HepG2 (cell line): ENCODE measurements around the gene PRKCB. TPM values are rescaled to one million over a fixed set of nuclear protein-coding genes. Genes with fewer than 3 reads are reported as not detected.

Experiments
- ATAC-seq: fragments of 200-7000 bp; cut with Tn5 transposase; 3 replicates; pipeline ENCODE4 v1.9.1; 2020; ENCODE audit warnings: mild to moderate bottlenecking, moderate library complexity
- BruUV-seq: library from RNA; stranded (reverse); fragments of 400-500 nt; replicated peaks from 2 replicates; lab custom pipeline; 2021; lab: Mats Ljungman, UMichigan
- CTCF ChIA-PET: fragments of 300-600 bp; formaldehyde crosslinking; extraction: SDS; loops from one replicate; lab custom pipeline; 2021; ENCODE audit warnings: low total read pairs, inconsistent platforms, low intra/inter-chr PET ratio; lab: Yijun Ruan, JAX
- POLR2A ChIA-PET: fragments of 350-600 bp; sonication (Branson Sonifier 250); formaldehyde crosslinking; loops from one replicate; lab custom pipeline; 2020; ENCODE audit warnings: antibody characterized with exemption, inconsistent platforms; lab: Yijun Ruan, JAX
- DNase-seq: peaks from one replicate; pipeline ENCODE4 v3.0.0-alpha.2; 2015; ENCODE audit warnings: low spot score
- FAIRE-seq: peaks from 3 replicates; lab custom pipeline; 2011; peaks lifted over from hg19 to GRCh38; lab: Jason Lieb, UNC
- H2AFZ ChIP-seq: one replicate; pipeline ENCODE4 v1.6.1; 2011; ENCODE audit warnings: low read length, inconsistent platforms
- H3K27ac ChIP-seq: fragments of 300-600 bp; 3 replicates; pipeline ENCODE4 v1.8.0; 2011; ENCODE audit warnings: mixed run types, mild to moderate bottlenecking, mixed read lengths, low read length, inconsistent platforms; ENCODE audit not compliant: insufficient read depth; ENCODE audit errors: extremely low read length
- H3K27me3 ChIP-seq, 2 experiments: fragments of 200-600 bp in 1 of 2; 2 replicates in 1 of 2; 3 replicates in 1 of 2; pipeline versions ENCODE4 v1.6.0 to v1.8.0; 2011; ENCODE audit warnings: low read length in 2 of 2, mild to moderate bottlenecking in 2 of 2, moderate library complexity in 2 of 2, inconsistent platforms in 1 of 2; ENCODE audit not compliant: insufficient read depth in 2 of 2, control insufficient read depth in 1 of 2
- H3K36me3 ChIP-seq, 2 experiments: fragments of 200-600 bp in 1 of 2; replicated peaks in 1 of 2; 2 replicates in 1 of 2; 3 replicates in 1 of 2; pipeline versions ENCODE4 v1.5.1 to v1.8.0; 2011; ENCODE audit warnings: low read length in 2 of 2, inconsistent platforms in 1 of 2; ENCODE audit not compliant: insufficient read depth in 2 of 2, control insufficient read depth in 1 of 2
- H3K4me1 ChIP-seq: 2 replicates; pipeline ENCODE4 v1.5.1; 2012; ENCODE audit warnings: low read length, inconsistent platforms; ENCODE audit not compliant: insufficient read depth
- H3K4me2 ChIP-seq: 2 replicates; pipeline ENCODE4 v1.6.0; 2011; ENCODE audit warnings: low read depth, low read length, inconsistent platforms
- H3K4me3 ChIP-seq, 3 experiments: fragments of 200-600 bp in 1 of 3; sonication (generic), shearing (Covaris generic) in 1 of 3; replicated peaks in 1 of 3; 2 replicates each; pipeline ENCODE4 v1.5.1; 2011 to 2016; ENCODE audit warnings: low read length in 3 of 3, inconsistent platforms in 2 of 3, low read depth in 2 of 3, mild to moderate bottlenecking in 2 of 3, control low read depth in 1 of 3, mixed read lengths in 1 of 3; ENCODE audit not compliant: insufficient read depth in 1 of 3
- H3K79me2 ChIP-seq: one replicate; pipeline ENCODE4 v1.6.1; 2011; ENCODE audit warnings: low read length, inconsistent platforms; ENCODE audit not compliant: insufficient read depth
- H3K9ac ChIP-seq: 2 replicates; pipeline ENCODE4 v1.6.0; 2011; ENCODE audit warnings: mild to moderate bottlenecking, low read depth, low read length, inconsistent platforms; ENCODE audit not compliant: insufficient read depth
- H3K9me3 ChIP-seq: 2 replicates; pipeline ENCODE4 v1.5.1; 2012; ENCODE audit warnings: mild to moderate bottlenecking, low read length
- H4K20me1 ChIP-seq: 2 replicates; pipeline ENCODE4 v1.6.0; 2011; ENCODE audit warnings: inconsistent platforms, mild to moderate bottlenecking, low read length, moderate library complexity; ENCODE audit not compliant: insufficient read depth
- CCDC6 ChIP-seq: sonication (generic); formaldehyde crosslinking; IDR thresholded peaks from 2 replicates; pipeline ENCODE4 v1.8.1; 2022; ENCODE audit warnings: mild to moderate bottlenecking, missing genetic modification reagents, moderate library complexity
- EEA1 ChIP-seq: sonication (generic); formaldehyde crosslinking; IDR thresholded peaks from 2 replicates; pipeline ENCODE4 v1.5.1; 2020; ENCODE audit warnings: mild to moderate bottlenecking, missing genetic modification reagents, borderline replicate concordance
- GATA4 ChIP-seq: sonication (generic); IDR thresholded peaks from 2 replicates; pipeline ENCODE4 v1.6.1; 2016; ENCODE audit warnings: antibody characterized with exemption, low read depth, borderline replicate concordance
- HBP1 ChIP-seq: IDR thresholded peaks from 2 replicates; pipeline ENCODE4 v1.6.1; 2016; ENCODE audit warnings: low read depth, control low read depth
- IRX3 ChIP-seq: sonication (generic); formaldehyde crosslinking; IDR thresholded peaks from 2 replicates; pipeline ENCODE4 v1.8.1; 2023; ENCODE audit warnings: mild to moderate bottlenecking, low read depth, missing genetic modification reagents, borderline replicate concordance
- KAT2B ChIP-seq: fragments of 150-350 bp; IDR thresholded peaks from 2 replicates; pipeline ENCODE4 v1.6.1; 2014; ENCODE audit warnings: low read depth, low read length, borderline replicate concordance
- RFX1 ChIP-seq: fragments of 450-650 bp; IDR thresholded peaks from 2 replicates; pipeline ENCODE4 v1.6.1; 2017
- ZNF138 ChIP-seq: sonication (generic); formaldehyde crosslinking; IDR thresholded peaks from 2 replicates; pipeline ENCODE4 v1.5.0; 2020; ENCODE audit warnings: mild to moderate bottlenecking, low read depth, missing genetic modification reagents
- ZNF280B ChIP-seq: sonication (generic); formaldehyde crosslinking; IDR thresholded peaks from 2 replicates; pipeline ENCODE4 v1.5.0; 2020; ENCODE audit warnings: missing genetic modification reagents, mild to moderate bottlenecking, borderline replicate concordance
- ZNF546 ChIP-seq: sonication (generic); formaldehyde crosslinking; conservative IDR thresholded peaks from 2 replicates; pipeline ENCODE4 v1.8.1; 2023; ENCODE audit warnings: mild to moderate bottlenecking, missing genetic modification reagents
- WGBS: methylation state at CpG from one replicate; pipeline ENCODE4 v1.1.6; 2017; ENCODE audit warnings: low lambda C conversion rate; 5-methylcytosine and 5-hydroxymethylcytosine counted together
- in situ Hi-C: cut with HindIII; loops from 2 replicates; pipeline ENCODE4 v1.10.0; 2017; ENCODE audit warnings: low pct_unique_long_range_greater_than_20kb; ENCODE audit not compliant: extremely low pct_ligation_motif_present
- intact Hi-C: fragments of 100-400 bp; cut with micrococcal nuclease; formaldehyde crosslinking; loops from one replicate; pipeline ENCODE4 v1.10.0; 2022; ENCODE audit not compliant: unreplicated experiment
- polyA plus RNA-seq, 8 experiments: library from polyadenylated mRNA; depleted of rRNA in 3 of 8; stranded (reverse) in 7 of 8; unstranded in 1 of 8; fragments of >200 nt; fragmentation: Illumina TruSeq in 4 of 8; extraction: Trizol in 4 of 8; gene quantifications; 2 replicates each; pipeline versions ENCODE4 v1.2.1 to v1.2.3, GENCODE V29; 2011 to 2016; ENCODE audit warnings: low read depth in 4 of 8, missing spikeins in 1 of 8, mixed read lengths in 1 of 8; ENCODE audit not compliant: insufficient read depth in 1 of 8
- total RNA-seq, 5 experiments: library from RNA; depleted of rRNA; stranded (reverse); fragments of >200 nt; fragmentation: Illumina TruSeq; extraction: Trizol; gene quantifications; 2 replicates each; pipeline ENCODE4 v1.2.3, GENCODE V29; 2016; ENCODE audit warnings: low read depth in 1 of 5
- TF ChIP-seq, protein P1 (sequence below): sonication (generic); formaldehyde crosslinking; IDR thresholded peaks from 2 replicates; pipeline ENCODE4 v1.4.0; 2020; ENCODE audit warnings: mild to moderate bottlenecking, missing genetic modification reagents, borderline replicate concordance
- TF ChIP-seq, protein P2 (sequence below): sonication (generic); formaldehyde crosslinking; IDR thresholded peaks from 2 replicates; pipeline ENCODE4 v1.8.1; 2023; ENCODE audit warnings: mild to moderate bottlenecking, missing genetic modification reagents

Gene PRKCB
- total and polyA plus RNA-seq, 2 of the 13 experiments (the other 11 are each of a cell fraction or from before 2014, with no cell fraction given) = 0.01 TPM; not detected in 1

DNA sequence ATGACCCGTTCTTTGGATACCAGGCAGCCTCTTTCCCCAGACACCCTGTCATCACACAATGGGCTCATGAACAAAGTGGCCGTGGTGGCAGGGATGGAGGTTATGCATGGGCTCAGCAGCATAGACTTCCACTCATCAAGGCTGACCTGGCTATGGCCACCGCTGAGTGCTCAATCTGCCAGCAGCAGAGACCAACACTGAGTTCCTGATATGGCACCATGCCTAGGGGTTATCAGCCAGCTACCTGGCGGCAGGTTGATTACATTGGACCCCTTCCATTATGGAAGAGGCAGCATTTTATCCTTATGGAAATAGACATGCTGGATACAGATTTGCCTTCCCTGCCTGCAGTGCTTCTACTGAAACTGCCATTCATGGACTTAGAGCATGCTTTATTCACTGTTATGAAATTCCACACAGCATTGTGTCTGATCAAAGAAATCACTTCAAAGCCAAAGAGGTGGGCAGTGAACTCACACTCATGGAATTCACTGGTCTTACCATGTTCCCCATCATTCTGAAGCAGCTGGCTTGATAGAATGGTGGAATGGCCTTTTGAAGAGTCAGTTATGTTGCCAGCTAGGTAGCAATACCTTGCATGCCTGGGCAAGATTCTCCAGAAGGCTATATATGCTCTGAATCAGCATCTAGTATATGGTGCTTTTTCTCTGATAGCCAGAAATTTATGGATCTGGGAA lies 160.6 kb downstream of the PRKCB start:
- BruUV-seq = no TSS peak
- no peak overlapping the region for H3K4me2 ChIP-seq
- intact Hi-C loops = no loop called here
- no peak overlapping the region for H2AFZ ChIP-seq
- CTCF ChIA-PET = no interaction called here
- H3K27ac ChIP-seq = no peak overlapping the region
- H3K79me2 ChIP-seq = no peaks in the 10 kb centered on the region
- FAIRE-seq = no peak
- no peak for DNase-seq
- 0% methylated on average over 3 of the region's 4 CpGs for WGBS
- H3K27me3 ChIP-seq = no peaks in the 10 kb centered on the region
- no peaks in the 10 kb centered on the region for H3K36me3 ChIP-seq
- H3K4me3 ChIP-seq = no peak overlapping the region
- H4K20me1 ChIP-seq = no peaks in the 10 kb centered on the region
- H3K9ac ChIP-seq = no peak overlapping the region
- H3K4me1 ChIP-seq = no peaks in the 10 kb centered on the region
- POLR2A ChIA-PET = no interaction called here
- ATAC-seq = no peak
- H3K9me3 ChIP-seq = no peaks in the 10 kb centered on the region
- in situ Hi-C loops = no loop called here
- TF ChIP-seq, protein P1, sequence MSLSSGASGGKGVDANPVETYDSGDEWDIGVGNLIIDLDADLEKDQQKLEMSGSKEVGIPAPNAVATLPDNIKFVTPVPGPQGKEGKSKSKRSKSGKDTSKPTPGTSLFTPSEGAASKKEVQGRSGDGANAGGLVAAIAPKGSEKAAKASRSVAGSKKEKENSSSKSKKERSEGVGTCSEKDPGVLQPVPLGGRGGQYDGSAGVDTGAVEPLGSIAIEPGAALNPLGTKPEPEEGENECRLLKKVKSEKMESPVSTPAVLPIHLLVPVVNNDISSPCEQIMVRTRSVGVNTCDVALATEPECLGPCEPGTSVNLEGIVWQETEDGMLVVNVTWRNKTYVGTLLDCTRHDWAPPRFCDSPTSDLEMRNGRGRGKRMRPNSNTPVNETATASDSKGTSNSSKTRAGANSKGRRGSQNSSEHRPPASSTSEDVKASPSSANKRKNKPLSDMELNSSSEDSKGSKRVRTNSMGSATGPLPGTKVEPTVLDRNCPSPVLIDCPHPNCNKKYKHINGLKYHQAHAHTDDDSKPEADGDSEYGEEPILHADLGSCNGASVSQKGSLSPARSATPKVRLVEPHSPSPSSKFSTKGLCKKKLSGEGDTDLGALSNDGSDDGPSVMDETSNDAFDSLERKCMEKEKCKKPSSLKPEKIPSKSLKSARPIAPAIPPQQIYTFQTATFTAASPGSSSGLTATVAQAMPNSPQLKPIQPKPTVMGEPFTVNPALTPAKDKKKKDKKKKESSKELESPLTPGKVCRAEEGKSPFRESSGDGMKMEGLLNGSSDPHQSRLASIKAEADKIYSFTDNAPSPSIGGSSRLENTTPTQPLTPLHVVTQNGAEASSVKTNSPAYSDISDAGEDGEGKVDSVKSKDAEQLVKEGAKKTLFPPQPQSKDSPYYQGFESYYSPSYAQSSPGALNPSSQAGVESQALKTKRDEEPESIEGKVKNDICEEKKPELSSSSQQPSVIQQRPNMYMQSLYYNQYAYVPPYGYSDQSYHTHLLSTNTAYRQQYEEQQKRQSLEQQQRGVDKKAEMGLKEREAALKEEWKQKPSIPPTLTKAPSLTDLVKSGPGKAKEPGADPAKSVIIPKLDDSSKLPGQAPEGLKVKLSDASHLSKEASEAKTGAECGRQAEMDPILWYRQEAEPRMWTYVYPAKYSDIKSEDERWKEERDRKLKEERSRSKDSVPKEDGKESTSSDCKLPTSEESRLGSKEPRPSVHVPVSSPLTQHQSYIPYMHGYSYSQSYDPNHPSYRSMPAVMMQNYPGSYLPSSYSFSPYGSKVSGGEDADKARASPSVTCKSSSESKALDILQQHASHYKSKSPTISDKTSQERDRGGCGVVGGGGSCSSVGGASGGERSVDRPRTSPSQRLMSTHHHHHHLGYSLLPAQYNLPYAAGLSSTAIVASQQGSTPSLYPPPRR = no peak
- TF ChIP-seq ZNF138 (no peak), IRX3 (CRISPR knock-in tag) (no peak), HBP1 (CRISPR knock-in tag) (no peak), KAT2B (no peak), ZNF280B (CRISPR knock-in tag) (no peak), ZNF546 (CRISPR knock-in tag) (no peak), RFX1 (no peak), EEA1 (CRISPR knock-in tag) (no peak), CCDC6 (CRISPR knock-in tag) (no peak), GATA4 (no peak)
- TF ChIP-seq, protein P2, sequence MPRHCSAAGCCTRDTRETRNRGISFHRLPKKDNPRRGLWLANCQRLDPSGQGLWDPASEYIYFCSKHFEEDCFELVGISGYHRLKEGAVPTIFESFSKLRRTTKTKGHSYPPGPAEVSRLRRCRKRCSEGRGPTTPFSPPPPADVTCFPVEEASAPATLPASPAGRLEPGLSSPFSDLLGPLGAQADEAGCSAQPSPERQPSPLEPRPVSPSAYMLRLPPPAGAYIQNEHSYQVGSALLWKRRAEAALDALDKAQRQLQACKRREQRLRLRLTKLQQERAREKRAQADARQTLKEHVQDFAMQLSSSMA (CRISPR knock-in tag) = no peak
